Upper lobe of left lung (tissue), 6 donors: ENCODE measurements around the gene GNAI2. TPM values are rescaled to one million over a fixed set of nuclear protein-coding genes. Genes with fewer than 3 reads are reported as not detected.
"Not testable (repeated sequence)": the region's sequence is repeated elsewhere in the genome, so short reads cannot be mapped to it uniquely, and the experiment has no call there.

Experiments
- ATAC-seq, 2 donors: fragments of 200-7000 bp; cut with Tn5 transposase; one replicate each; pipeline ENCODE4 v1.9.1; 2022; ENCODE audit warnings: mild to moderate bottlenecking in 2 of 2, moderate library complexity in 2 of 2; ENCODE audit not compliant: low FRiP score in 2 of 2
- DNase-seq, 2 donors: peaks; one replicate each; pipeline ENCODE4 v3.0.0-alpha.2; 2019 to 2020
- H3K27ac ChIP-seq, 4 donors: fragments of 200-600 bp; sonication (generic); one replicate each; pipeline ENCODE4 v1.5.1; 2016 to 2019
- H3K27me3 ChIP-seq, 4 donors: fragments of 200-600 bp; sonication (generic); one replicate each; pipeline ENCODE4 v1.5.1; 2017 to 2019
- H3K36me3 ChIP-seq, 4 donors: fragments of 200-600 bp; sonication (generic); one replicate each; pipeline ENCODE4 v1.5.1; 2016 to 2019
- H3K4me1 ChIP-seq, 4 donors: fragments of 200-600 bp; sonication (generic); one replicate each; pipeline ENCODE4 v1.5.1; 2018 to 2019
- H3K4me3 ChIP-seq, 4 donors: fragments of 200-600 bp; sonication (generic); one replicate each; pipeline ENCODE4 v1.5.1; 2017 to 2019; ENCODE audit warnings: mild to moderate bottlenecking in 2 of 4, moderate library complexity in 1 of 4
- H3K9me3 ChIP-seq, 4 donors: fragments of 200-600 bp; sonication (generic); one replicate each; pipeline ENCODE4 v1.5.1; 2018 to 2019
- EP300 ChIP-seq, 4 donors: sonication (generic); formaldehyde crosslinking; IDR thresholded peaks; one replicate each; pipeline ENCODE4 v1.5.1; 2017; ENCODE audit warnings: antibody characterized with exemption in 4 of 4, control low read depth in 2 of 4
- POLR2A ChIP-seq, 4 donors: fragments of 450-650 bp; IDR thresholded peaks; one replicate each; pipeline ENCODE4 v1.5.1; 2016 to 2017; ENCODE audit warnings: antibody characterized with exemption in 4 of 4, mild to moderate bottlenecking in 2 of 4
- POLR2AphosphoS5 ChIP-seq, 2 donors: sonication (generic); formaldehyde crosslinking; IDR thresholded peaks; one replicate each; pipeline ENCODE4 v1.5.1; 2017; ENCODE audit warnings: antibody characterized with exemption in 2 of 2
- WGBS, 2 donors: methylation state at CpG; one replicate each; pipeline ENCODE4 v1.1.5; 2017 to 2018; 5-methylcytosine and 5-hydroxymethylcytosine counted together
- total RNA-seq, 6 donors: library from RNA; depleted of rRNA in 4 of 6; stranded (reverse); fragments of >200 nt in 4 of 6; gene quantifications; one replicate each; pipeline versions ENCODE4 v1.1.0 to v1.2.1, GENCODE V29; 2016 to 2021
- TF ChIP-seq, protein P1 (sequence below), 6 experiments: fragments of 450-650 bp in 4 of 6; fragments of 200-600 bp in 2 of 6; sonication (generic) in 2 of 6; IDR thresholded peaks; one replicate each; pipeline ENCODE4 v1.5.1; 2016 to 2019; ENCODE audit warnings: antibody characterized with exemption in 6 of 6
- donor health status: DM: no; HTN: no; CAD: no; lungs with moderate emphysema.
- donor health status: DM: no; HTN: yes; CAD: no; lungs with severe emphysema.

The GNAI2 gene
- total RNA-seq, 6 donors from 2014 or later, result 191 to 440 (median 295) TPM

- peaks cover 0 to 15% (median 7%) of the 10 kb centered on the region in 4 donors for H3K36me3 ChIP-seq
- 67 to 68% methylated on average over 3 to 10 of the region's 10 CpGs for WGBS, 2 donors
- no peak overlapping the region for H3K4me3 ChIP-seq
- TF ChIP-seq POLR2A (IDR thresholded peaks at IDR 0.05) (no peak), EP300 (IDR thresholded peaks at IDR 0.05) (no peak), POLR2AphosphoS5 (IDR thresholded peaks at IDR 0.05) (no peak)
- TF ChIP-seq, protein P1, sequence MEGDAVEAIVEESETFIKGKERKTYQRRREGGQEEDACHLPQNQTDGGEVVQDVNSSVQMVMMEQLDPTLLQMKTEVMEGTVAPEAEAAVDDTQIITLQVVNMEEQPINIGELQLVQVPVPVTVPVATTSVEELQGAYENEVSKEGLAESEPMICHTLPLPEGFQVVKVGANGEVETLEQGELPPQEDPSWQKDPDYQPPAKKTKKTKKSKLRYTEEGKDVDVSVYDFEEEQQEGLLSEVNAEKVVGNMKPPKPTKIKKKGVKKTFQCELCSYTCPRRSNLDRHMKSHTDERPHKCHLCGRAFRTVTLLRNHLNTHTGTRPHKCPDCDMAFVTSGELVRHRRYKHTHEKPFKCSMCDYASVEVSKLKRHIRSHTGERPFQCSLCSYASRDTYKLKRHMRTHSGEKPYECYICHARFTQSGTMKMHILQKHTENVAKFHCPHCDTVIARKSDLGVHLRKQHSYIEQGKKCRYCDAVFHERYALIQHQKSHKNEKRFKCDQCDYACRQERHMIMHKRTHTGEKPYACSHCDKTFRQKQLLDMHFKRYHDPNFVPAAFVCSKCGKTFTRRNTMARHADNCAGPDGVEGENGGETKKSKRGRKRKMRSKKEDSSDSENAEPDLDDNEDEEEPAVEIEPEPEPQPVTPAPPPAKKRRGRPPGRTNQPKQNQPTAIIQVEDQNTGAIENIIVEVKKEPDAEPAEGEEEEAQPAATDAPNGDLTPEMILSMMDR (IDR thresholded peaks at IDR 0.05), result no peak
- peaks cover 52 to 85% (median 61%) of the 10 kb centered on the region in 4 donors for H3K4me1 ChIP-seq
- DNase-seq (no peak), ATAC-seq (no peak)
- peaks cover 0 to 13% (median 5%) of the 10 kb centered on the region in 4 donors for H3K27me3 ChIP-seq
- no peaks in the 10 kb centered on the region for H3K9me3 ChIP-seq
- H3K27ac ChIP-seq, result peak overlapping the region in 3 of 4 donors; percentile 26 to 98 (median 88)
These were observed 35.4 kb downstream of the GNAI2 start for GRCh38 chr3:50271314-50271936.

- WGBS, 2 donors, result 64% methylated on average over 10 of the region's 10 CpGs
- not testable (repeated sequence) for ATAC-seq, DNase-seq, H3K27ac ChIP-seq, H3K9me3 ChIP-seq
- peaks cover 0 to 13% (median 5%) of the 10 kb centered on the region in 4 donors for H3K27me3 ChIP-seq
- peak overlapping the region in 1 of 4 donors; percentile 48 for H3K4me3 ChIP-seq
- H3K36me3 ChIP-seq, result peaks cover 0 to 23% (median 8%) of the 10 kb centered on the region in 4 donors
- H3K4me1 ChIP-seq, result peaks cover 41 to 74% (median 56%) of the 10 kb centered on the region in 4 donors
These were observed 36.5 kb downstream of the GNAI2 start for GRCh38 chr3:50272538-50272910.

DNA sequence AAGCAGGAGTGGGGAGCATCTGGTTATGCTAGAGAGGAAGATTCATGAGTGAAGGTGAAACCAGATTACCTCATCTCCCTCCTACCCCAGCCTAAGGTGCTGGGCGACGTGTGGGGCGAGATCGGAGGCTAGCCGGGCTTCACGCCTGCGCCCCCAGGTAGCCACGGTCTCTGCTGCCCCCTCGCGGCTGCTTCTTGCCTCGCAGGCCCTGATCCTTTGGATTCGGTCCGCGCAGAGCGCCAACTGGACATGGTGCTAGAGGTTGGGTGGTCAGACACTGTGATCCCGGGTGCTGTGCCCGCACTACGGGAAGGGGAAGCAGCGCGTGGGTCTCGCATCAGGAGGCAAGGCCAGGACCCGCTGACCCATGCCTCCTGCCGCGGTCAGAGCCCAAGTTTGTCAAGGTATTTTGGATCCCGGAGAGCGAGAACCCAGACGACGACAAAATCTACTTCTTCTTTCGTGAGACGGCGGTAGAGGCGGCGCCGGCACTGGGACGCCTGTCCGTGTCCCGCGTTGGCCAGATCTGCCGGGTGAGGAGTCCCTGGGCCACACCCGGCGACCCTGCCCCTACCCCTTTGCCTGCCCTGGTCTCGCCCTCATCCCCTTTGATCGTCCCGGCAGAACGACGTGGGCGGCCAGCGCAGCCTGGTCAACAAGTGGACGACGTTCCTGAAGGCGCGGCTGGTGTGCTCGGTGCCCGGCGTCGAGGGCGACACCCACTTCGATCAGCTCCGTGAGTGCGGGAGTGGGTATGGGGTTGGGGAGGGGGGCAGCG is 37.1 kb downstream of the GNAI2 start:
- TF ChIP-seq POLR2AphosphoS5 (IDR thresholded peaks at IDR 0.05) (peak; percentile 52 to 59), EP300 (IDR thresholded peaks at IDR 0.05) (no peak), POLR2A (IDR thresholded peaks at IDR 0.05) (peak in 1 of 4 donors; percentile 27)
- TF ChIP-seq, protein P1 (IDR thresholded peaks at IDR 0.05), result peak; percentile 98 to 100 (median 100)
- peaks cover 35 to 69% (median 51%) of the 10 kb centered on the region in 4 donors for H3K4me1 ChIP-seq
- peaks cover 0 to 27% (median 8%) of the 10 kb centered on the region in 4 donors for H3K36me3 ChIP-seq
- WGBS, 2 donors, result 0 to 5% methylated on average over 7 to 57 of the region's 61 CpGs
- H3K4me3 ChIP-seq, result peak overlapping the region in 3 of 4 donors; percentile 27 to 48 (median 46)
- peak overlapping the region in 3 of 4 donors; percentile 60 to 70 (median 65) for H3K27ac ChIP-seq
- DNase-seq (peak; percentile 93 to 97), ATAC-seq (peak; percentile 81 to 88)
- H3K27me3 ChIP-seq, result peaks cover 0 to 13% (median 5%) of the 10 kb centered on the region in 4 donors
- no peaks in the 10 kb centered on the region for H3K9me3 ChIP-seq

DNA sequence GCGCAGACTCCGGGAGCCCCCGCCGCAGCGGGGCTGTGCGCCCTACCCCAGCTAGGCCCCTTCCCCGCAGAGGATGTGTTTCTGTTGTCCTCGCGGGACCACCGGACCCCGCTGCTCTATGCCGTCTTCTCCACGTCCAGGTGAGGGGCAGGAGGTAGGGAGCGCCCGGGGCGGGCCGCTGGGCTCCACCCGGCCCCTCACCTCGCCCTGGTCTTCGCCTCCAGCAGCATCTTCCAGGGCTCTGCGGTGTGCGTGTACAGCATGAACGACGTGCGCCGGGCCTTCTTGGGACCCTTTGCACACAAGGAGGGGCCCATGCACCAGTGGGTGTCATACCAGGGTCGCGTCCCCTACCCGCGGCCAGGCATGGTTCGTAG is 37.7 kb downstream of the GNAI2 start:
- no peak for ATAC-seq
- Histone ChIP-seq H3K9me3 (no peaks in the 10 kb centered on the region), H3K4me1 (peaks cover 29 to 63% (median 45%) of the 10 kb centered on the region in 4 donors), H3K4me3 (peak overlapping the region in 3 of 4 donors; percentile 27 to 48 (median 46)), H3K27ac (peak overlapping the region in 2 of 4 donors; percentile 60 to 65), H3K27me3 (peaks cover 0 to 13% (median 5%) of the 10 kb centered on the region in 4 donors), H3K36me3 (peaks cover 0 to 28% (median 8%) of the 10 kb centered on the region in 4 donors)
- WGBS, 2 donors, result 55 to 66% methylated on average over 12 to 31 of the region's 31 CpGs
- DNase-seq, result no peak
- TF ChIP-seq EP300 (IDR thresholded peaks at IDR 0.05) (no peak), POLR2A (IDR thresholded peaks at IDR 0.05) (no peak), POLR2AphosphoS5 (IDR thresholded peaks at IDR 0.05) (no peak)
- TF ChIP-seq, protein P1 (IDR thresholded peaks at IDR 0.05), result no peak
